ENCODE data around the gene RAB36. TPM values are rescaled to one million over a fixed set of nuclear protein-coding genes. Genes with fewer than 3 reads are reported as not detected.

Gene RAB36
- total RNA-seq, 1 experiment from 2014 or later = 1.4 TPM

- Mint-ChIP-seq H3K36me3 (ENCODE audit: insufficient read depth in 1 of 3, low read depth in 3 of 3) (peaks cover 0 to 4% (median 0%) of the 10 kb centered on the region in 3 experiments; a peak in 3 of 7 replicates), H3K4me1 (peaks cover 27 to 28% of the 10 kb centered on the region in 2 experiments), H3K4me3 (peak overlapping the region in 1 of 2 experiments; percentile 64; a peak in 3 of 5 replicates), H3K27ac (peak overlapping the region; percentile 14 to 89 (median 36); a peak in 3 of 7 replicates), H3K9me3 (no peaks in the 10 kb centered on the region), H3K27me3 (ENCODE audit: low read depth) (peaks cover 43% of the 10 kb centered on the region)
- Histone ChIP-seq H3T11ph (ENCODE audit: low read length) (no peak overlapping the region), H3K18ac (ENCODE audit: insufficient read length, low read depth, low read length) (no peak overlapping the region), H3K79me2 (ENCODE audit: insufficient read depth, low read length) (no peaks in the 10 kb centered on the region), H3K4me1 (ENCODE audit: insufficient read depth, low read length) (peaks cover 3% of the 10 kb centered on the region; the same call in 1 of the 2 replicates), H3K4me2 (ENCODE audit: insufficient read depth, insufficient read length, low read length) (no peak overlapping the region), H3K14ac (ENCODE audit: insufficient read depth, low read length) (no peak overlapping the region; the same call in 1 of the 2 replicates), H2BK15ac (ENCODE audit: low read depth, low read length) (no peak overlapping the region), H2BK20ac (ENCODE audit: low read depth, low read length, poor library complexity, severe bottlenecking) (no peak overlapping the region), H2AK5ac (ENCODE audit: insufficient read length, low read length) (no peak overlapping the region), H3K56ac (ENCODE audit: insufficient read length, low read depth, low read length) (no peak overlapping the region), H3K23ac (ENCODE audit: insufficient read length, low read depth, low read length) (no peak overlapping the region), H3K27ac (ENCODE audit: insufficient read length, low read depth, low read length) (no peak overlapping the region), H2AFZ (ENCODE audit: low read length) (no peak overlapping the region), H3K27me3 (ENCODE audit: insufficient read depth, low read length) (no peaks in the 10 kb centered on the region; the same call in 1 of the 2 replicates), H3K9me3 (ENCODE audit: control insufficient read depth, low read depth, low read length) (no peaks in the 10 kb centered on the region), H4K20me1 (ENCODE audit: control insufficient read depth, insufficient read depth, insufficient read length) (no peaks in the 10 kb centered on the region), H3K23me2 (ENCODE audit: insufficient read length, low read depth, low read length, poor library complexity, severe bottlenecking) (peaks cover 5% of the 10 kb centered on the region), H2BK12ac (ENCODE audit: insufficient read length, low read depth, low read length) (no peak overlapping the region), H2BK5ac (ENCODE audit: insufficient read length, low read length) (no peak overlapping the region), H4K5ac (ENCODE audit: insufficient read length, low read depth, low read length) (no peak overlapping the region), H3K4ac (ENCODE audit: low read depth, low read length) (no peak overlapping the region), H4K8ac (replicated peaks; ENCODE audit: insufficient read length, low read depth, low read length) (no peak overlapping the region), H4K91ac (ENCODE audit: insufficient read length, low read depth, low read length) (no peak overlapping the region), H3K79me1 (ENCODE audit: insufficient read depth, low read depth, low read length, poor library complexity, severe bottlenecking) (no peaks in the 10 kb centered on the region), H2BK120ac (ENCODE audit: low read depth, low read length, poor library complexity, severe bottlenecking) (no peak overlapping the region), H3K9ac (ENCODE audit: extremely low read depth, insufficient read length, low read length) (no peak overlapping the region)
- no CpG with 5 or more reads among the region's 15 CpGs for WGBS (ENCODE audit: extremely low coverage, insufficient read length, low lambda C conversion rate)
- TF ChIP-seq CTCF (conservative IDR thresholded peaks at IDR 0.05) = no peak
- DNase-seq = peak; percentile 74
Measured at GRCh38 chr22:23149743-23150238, 4.5 kb downstream of the RAB36 start.
